Measurements from ENCODE around the gene PIGW.

Gene PIGW

DNA sequence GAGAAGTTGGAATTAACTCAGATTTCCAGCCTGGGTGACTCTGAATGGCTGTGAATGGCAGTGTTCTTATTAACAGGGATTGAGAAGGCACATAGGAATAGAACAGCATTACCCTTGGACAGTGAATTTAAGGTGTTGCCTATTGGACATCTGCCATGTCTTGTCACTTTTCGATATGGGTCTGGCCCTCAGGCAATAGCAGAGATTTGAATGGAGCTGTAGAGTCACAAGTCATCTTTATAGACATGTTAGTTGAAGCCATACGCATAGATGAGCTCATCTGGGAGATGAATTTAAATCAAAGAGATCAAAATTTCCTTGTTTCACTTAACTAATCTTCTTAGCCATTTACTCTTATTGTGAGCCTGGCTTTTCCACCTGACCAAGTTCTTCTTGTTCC, 42.0 kb downstream of the PIGW start:
- Histone ChIP-seq H3K4me1 (no peaks in the 10 kb centered on the region), H3K36me3 (peaks cover 42 to 76% (median 69%) of the 10 kb centered on the region in 3 donors), H3K4me3 (no peak overlapping the region), H3K27ac (no peak overlapping the region), H3K27me3 (no peaks in the 10 kb centered on the region), H3K9me3 (no peaks in the 10 kb centered on the region)
- intact Hi-C loops (cut with DNase I; ENCODE audit: low total_unique reads), result no loop called here
- TF ChIP-seq, protein P1, sequence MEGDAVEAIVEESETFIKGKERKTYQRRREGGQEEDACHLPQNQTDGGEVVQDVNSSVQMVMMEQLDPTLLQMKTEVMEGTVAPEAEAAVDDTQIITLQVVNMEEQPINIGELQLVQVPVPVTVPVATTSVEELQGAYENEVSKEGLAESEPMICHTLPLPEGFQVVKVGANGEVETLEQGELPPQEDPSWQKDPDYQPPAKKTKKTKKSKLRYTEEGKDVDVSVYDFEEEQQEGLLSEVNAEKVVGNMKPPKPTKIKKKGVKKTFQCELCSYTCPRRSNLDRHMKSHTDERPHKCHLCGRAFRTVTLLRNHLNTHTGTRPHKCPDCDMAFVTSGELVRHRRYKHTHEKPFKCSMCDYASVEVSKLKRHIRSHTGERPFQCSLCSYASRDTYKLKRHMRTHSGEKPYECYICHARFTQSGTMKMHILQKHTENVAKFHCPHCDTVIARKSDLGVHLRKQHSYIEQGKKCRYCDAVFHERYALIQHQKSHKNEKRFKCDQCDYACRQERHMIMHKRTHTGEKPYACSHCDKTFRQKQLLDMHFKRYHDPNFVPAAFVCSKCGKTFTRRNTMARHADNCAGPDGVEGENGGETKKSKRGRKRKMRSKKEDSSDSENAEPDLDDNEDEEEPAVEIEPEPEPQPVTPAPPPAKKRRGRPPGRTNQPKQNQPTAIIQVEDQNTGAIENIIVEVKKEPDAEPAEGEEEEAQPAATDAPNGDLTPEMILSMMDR (IDR thresholded peaks at IDR 0.05), result no peak
- no peak for DNase-seq

DNA sequence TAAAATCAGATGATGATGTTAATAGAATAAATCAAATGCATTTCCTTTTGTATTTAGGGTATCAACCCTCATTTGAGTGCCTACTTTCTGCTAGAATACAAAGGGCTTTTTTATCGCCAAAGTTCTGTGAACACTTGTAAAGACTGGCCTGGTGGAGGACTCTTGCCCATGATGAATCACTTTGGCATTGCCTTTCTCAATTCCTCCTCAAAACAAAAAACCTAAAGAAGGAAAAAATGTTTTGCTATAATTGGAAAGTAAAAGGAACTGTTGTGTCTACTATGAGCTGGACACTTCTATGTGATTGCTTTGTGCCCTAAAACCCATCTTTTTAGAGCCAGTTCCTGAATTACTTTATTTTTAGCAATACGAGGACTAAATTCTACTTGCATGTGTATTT, 43.9 kb downstream of the PIGW start:
- DNase-seq, result no peak
- Histone ChIP-seq H3K4me3 (no peak overlapping the region), H3K4me1 (no peaks in the 10 kb centered on the region), H3K9me3 (no peaks in the 10 kb centered on the region), H3K36me3 (peaks cover 54 to 80% (median 70%) of the 10 kb centered on the region in 3 donors), H3K27me3 (no peaks in the 10 kb centered on the region), H3K27ac (no peak overlapping the region)
- TF ChIP-seq, protein P1 (IDR thresholded peaks at IDR 0.05), result no peak
- intact Hi-C loops (cut with DNase I; ENCODE audit: low total_unique reads), result no loop called here

DNA sequence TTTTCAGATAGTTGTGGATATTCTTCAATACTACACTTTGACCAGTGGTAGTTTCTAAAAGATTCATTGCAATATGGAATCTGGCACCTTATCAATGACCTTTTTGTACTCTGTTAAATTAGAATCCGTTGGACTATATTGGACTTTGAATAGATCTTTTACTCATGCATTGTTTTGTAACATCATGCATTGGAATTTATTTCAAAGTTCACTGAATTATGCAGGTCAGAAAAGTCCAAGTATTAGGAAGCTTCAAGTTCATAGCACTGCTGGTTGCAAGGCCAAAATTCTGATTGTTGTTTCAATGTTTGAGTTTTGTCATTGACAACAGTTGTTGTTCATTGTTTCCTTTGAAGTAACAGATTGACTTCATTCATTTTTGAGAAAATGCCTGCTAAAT, 49.0 kb downstream of the PIGW start:
- peaks cover 82 to 100% (median 83%) of the 10 kb centered on the region in 3 donors for H3K36me3 ChIP-seq
- TF ChIP-seq, protein P1 (IDR thresholded peaks at IDR 0.05), result no peak
- H3K4me1 ChIP-seq, result no peaks in the 10 kb centered on the region
- intact Hi-C loops (cut with DNase I; ENCODE audit: low total_unique reads), result no loop called here
- DNase-seq, result no peak
- no peaks in the 10 kb centered on the region for H3K9me3 ChIP-seq
- no peaks in the 10 kb centered on the region for H3K27me3 ChIP-seq
- no peak overlapping the region for H3K4me3 ChIP-seq
- H3K27ac ChIP-seq, result no peak overlapping the region

DNA sequence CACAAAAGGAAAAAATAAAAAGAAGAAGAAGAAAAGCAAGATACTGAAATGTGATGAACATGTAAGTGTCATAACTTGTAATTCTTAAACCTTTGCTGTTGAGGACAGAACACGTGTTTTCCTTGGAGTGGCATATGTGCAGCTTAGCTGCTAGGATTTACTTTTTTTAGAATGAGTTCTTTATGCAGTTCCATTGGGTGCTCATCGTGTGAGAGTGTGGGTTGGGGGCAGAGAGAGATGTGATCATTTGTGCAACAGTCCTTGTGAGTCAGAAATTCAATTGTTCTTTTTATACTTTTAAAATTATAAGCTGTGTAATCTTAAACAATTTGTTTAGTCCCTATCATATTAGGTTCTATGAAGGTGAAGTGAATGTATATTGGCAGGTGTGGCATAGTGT, 51.4 kb downstream of the PIGW start:
- no peaks in the 10 kb centered on the region for H3K27me3 ChIP-seq
- H3K9me3 ChIP-seq, result no peaks in the 10 kb centered on the region
- TF ChIP-seq, protein P1 (IDR thresholded peaks at IDR 0.05), result no peak
- H3K4me1 ChIP-seq, result peaks cover 0 to 4% (median 2%) of the 10 kb centered on the region in 4 donors
- H3K27ac ChIP-seq, result no peak overlapping the region
- peaks cover 59 to 85% (median 62%) of the 10 kb centered on the region in 3 donors for H3K36me3 ChIP-seq
- DNase-seq, result no peak
- H3K4me3 ChIP-seq, result no peak overlapping the region
- intact Hi-C loops (cut with DNase I; ENCODE audit: low total_unique reads), result no loop called here
